HCT116 (cell line): Measurements from ENCODE around the gene RPL21.

ENCODE experiments used
- CEBPB ChIP-seq: IDR thresholded peaks from 2 replicates; pipeline ENCODE4 v1.6.1; 2012; ENCODE audit warnings: low read depth
- CTCF ChIP-seq, 3 experiments: fragments of 200-600 bp in 1 of 3; sonication (generic) in 1 of 3; IDR thresholded peaks in 2 of 3; conservative IDR thresholded peaks in 1 of 3; 2 replicates each; pipeline ENCODE4 v1.5.1; 2012 to 2017; ENCODE audit warnings: low read depth in 2 of 3, low read length in 2 of 3, antibody characterized with exemption in 1 of 3, borderline replicate concordance in 1 of 3, control low read depth in 1 of 3, mild to moderate bottlenecking in 1 of 3, mixed read lengths in 1 of 3, mixed run types in 1 of 3, moderate library complexity in 1 of 3; ENCODE audit not compliant: insufficient read depth in 1 of 3
- EGR1 ChIP-seq: IDR thresholded peaks from 2 replicates; pipeline ENCODE4 v1.6.1; 2012; ENCODE audit warnings: low read depth
- ELF1 ChIP-seq: IDR thresholded peaks from 2 replicates; pipeline ENCODE4 v1.6.1; 2012; ENCODE audit warnings: low read depth, borderline replicate concordance
- EZH2 ChIP-seq: fragments of 200-600 bp; sonication (generic); IDR thresholded peaks from 2 replicates; pipeline ENCODE4 v1.6.1; 2017; ENCODE audit warnings: antibody characterized with exemption, mixed run types
- EZH2phosphoT487 ChIP-seq: fragments of 200-600 bp; IDR thresholded peaks from 2 replicates; pipeline ENCODE4 v1.6.1; 2018; ENCODE audit warnings: antibody characterized with exemption, borderline replicate concordance
- FOSL1 ChIP-seq: IDR thresholded peaks from 2 replicates; pipeline ENCODE4 v1.6.1; 2012; ENCODE audit warnings: low read depth
- JUND ChIP-seq: IDR thresholded peaks from 2 replicates; pipeline ENCODE4 v1.6.1; 2012
- POLR2A ChIP-seq: IDR thresholded peaks from 2 replicates; pipeline ENCODE4 v1.7.0; 2011; ENCODE audit warnings: borderline replicate concordance; ENCODE audit not compliant: insufficient read depth, insufficient read length; ENCODE audit errors: extremely low read depth
- POLR2AphosphoS5 ChIP-seq: IDR thresholded peaks from 2 replicates; pipeline ENCODE4 v1.6.1; 2011; ENCODE audit warnings: mild to moderate bottlenecking, low read depth, low read length, moderate library complexity
- REST ChIP-seq: IDR thresholded peaks from 2 replicates; pipeline ENCODE4 v1.6.1; 2012; ENCODE audit warnings: low read depth
- TCF7L2 ChIP-seq: IDR thresholded peaks from 2 replicates; pipeline ENCODE4 v1.7.0; 2011; ENCODE audit warnings: borderline replicate concordance, inconsistent platforms; ENCODE audit not compliant: insufficient read depth, insufficient read length; ENCODE audit errors: extremely low read depth
- ZFX ChIP-seq: fragments of 450-650 bp; IDR thresholded peaks from 2 replicates; pipeline ENCODE4 v1.6.1; 2017
- ZNF274 ChIP-seq: fragments of 200-500 bp; sonication (Bioruptor generic); IDR thresholded peaks from 2 replicates; pipeline ENCODE4 v1.6.1; 2014; ENCODE audit warnings: mild to moderate bottlenecking, low read depth, low read length, inconsistent platforms

- TF ChIP-seq CTCF (IDR thresholded peaks at IDR 0.05 in 2 of 3, conservative IDR thresholded peaks at IDR 0.05 in 1 of 3; ENCODE audit: borderline replicate concordance in 1 of 3, insufficient read depth in 1 of 3, low read depth in 2 of 3, low read length in 2 of 3), result no peak
- TF ChIP-seq POLR2A, result no peak
- no peak for TF ChIP-seq ZFX
- TF ChIP-seq REST, result no peak
- TF ChIP-seq ZNF274, result no peak
- TF ChIP-seq POLR2AphosphoS5, result peak; percentile 54; the same call in 1 of the 2 replicates
- TF ChIP-seq EZH2, result no peak
- TF ChIP-seq ELF1, result no peak
- no peak for TF ChIP-seq EZH2phosphoT487
- no peak for TF ChIP-seq CEBPB
- TF ChIP-seq EGR1, result no peak
- no peak for TF ChIP-seq TCF7L2
- no peak for TF ChIP-seq JUND
- TF ChIP-seq FOSL1, result no peak
Observed at GRCh38 chr13:27257648-27258253, 6.4 kb downstream of the RPL21 start.
